HG03175 (cell line): ENCODE data around the gene NDUFB3.
"Not testable (repeated sequence)": the region's sequence is repeated elsewhere in the genome, so short reads cannot be mapped to it uniquely, and the experiment has no call there.

Experiments
- ATAC-seq: cut with Tn5 transposase; IDR thresholded peaks from one replicate; pipeline ENCODE4 v1.9.1; 2021; ENCODE audit warnings: mild to moderate bottlenecking, moderate library complexity; ENCODE audit not compliant: unreplicated experiment

Gene NDUFB3

DNA sequence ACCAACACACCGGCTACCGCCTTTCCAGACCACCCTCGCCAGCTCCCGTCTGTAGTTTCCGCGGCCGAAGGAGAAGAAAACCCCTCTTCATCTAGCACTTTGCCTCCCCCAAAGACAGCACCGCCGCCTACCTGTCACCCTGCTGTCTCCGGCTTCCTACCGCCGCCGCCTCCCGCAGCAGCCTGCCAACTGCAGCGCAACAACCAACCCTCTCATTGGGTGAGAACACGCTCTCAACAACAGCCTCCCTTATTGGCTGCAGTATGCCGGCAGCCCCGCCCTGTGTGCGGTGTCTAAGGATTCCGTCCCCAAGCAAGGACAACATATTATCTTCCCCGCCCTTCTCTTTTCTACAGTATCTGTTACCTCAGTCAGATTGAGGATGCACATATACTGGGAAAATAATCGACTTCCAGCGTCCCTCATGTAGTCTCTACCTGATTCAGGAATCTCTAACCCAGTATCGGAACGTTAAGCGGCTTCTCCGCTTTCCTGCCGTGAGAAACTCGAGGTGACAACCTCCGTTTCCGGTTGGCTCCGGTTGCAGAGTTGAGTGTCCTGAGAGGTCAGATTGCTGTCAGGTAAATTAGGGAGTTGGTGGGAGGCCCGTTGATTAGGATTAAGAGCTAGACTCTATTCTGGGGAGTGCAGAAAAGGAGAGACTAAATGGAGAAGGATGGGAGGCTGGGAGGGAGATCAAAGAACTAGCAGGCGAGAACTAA is at the start of gene NDUFB3, which contains the start of gene HYCC2:
TSS of gene NDUFB3 (plus strand) at position 523 of the 722 bp plus-strand sequence. CDS start 6,882 bp downstream, outside the sequence.
TSS of gene HYCC2 (minus strand) at position 193 of the 722 bp plus-strand sequence. CDS start 47,662 bp downstream, outside the sequence.
- peak; percentile 97 for ATAC-seq

DNA sequence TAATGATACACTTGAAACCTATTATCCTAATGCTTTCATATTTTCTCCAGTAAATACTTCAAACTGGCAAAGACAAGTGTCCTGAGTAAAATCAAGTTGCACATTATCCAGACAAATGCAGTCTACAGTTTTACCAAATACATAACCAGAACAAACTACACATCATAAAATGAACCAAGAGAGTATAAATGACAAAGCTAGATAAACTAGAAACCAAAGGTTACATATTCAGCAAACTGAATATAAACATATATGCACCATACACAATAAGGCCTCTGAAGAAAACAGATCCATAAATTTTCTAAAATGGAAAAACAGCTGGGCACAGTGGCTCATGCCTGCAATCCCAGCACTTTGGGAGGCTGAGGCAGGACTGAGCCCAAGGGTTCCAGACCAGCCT is 47.3 kb upstream of the NDUFB3 start:
- ATAC-seq, result no peak

DNA sequence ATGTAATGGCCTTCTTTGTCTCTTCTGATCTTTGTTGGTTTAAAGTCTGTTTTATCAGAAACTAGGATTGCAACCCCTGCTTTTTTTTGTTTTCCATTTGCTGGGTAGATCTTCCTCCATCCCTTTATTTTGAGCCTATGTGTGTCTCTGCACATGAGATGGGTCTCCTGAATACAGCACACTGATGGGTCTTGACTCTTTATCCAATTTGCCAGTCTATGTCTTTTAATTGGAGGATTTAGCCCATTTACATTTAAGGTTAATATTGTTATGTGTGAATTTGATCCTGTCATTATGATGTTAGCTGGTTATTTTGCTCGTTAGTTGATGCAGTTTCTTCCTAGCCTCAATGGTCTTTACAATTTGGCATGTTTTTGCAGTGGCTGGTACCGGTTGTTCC is 37.4 kb upstream of the NDUFB3 start:
- ATAC-seq, result not testable (repeated sequence)

DNA sequence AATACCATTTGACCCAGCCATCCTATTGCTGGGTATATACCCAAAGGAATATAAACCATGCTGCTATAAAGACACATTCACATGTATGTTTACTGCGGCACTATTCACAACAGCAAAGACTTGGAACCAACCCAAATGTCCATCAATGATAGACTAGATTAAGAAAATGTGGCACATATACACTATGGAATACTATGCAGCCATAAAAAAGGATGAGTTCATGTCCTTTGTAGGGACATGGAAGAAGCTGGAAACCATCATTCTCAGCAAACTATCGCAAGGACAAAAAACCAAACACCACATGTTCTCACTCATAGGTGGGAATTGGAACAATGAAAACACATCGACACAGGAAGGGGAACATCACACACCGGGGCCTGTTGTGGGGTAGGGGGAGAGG is 33.4 kb upstream of the NDUFB3 start:
- ATAC-seq, result not testable (repeated sequence)

DNA sequence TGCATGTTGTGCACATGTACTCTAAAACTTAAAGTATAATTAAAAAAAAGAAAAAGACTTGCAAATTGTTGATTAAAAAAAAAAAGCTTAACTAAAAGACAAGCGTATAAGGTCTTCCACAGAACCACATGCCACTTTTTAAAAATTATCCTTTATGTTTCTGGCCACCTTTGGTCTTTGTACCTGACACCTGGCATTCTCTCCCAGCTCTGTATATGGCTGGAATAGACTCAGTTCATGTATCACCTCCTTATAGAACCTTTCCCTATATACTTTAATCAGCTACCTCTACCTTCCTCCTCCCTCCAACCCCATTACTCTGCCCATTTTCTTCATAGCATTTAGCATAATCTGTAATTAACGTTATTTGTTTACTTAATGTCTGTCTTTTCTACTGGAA is 32.9 kb upstream of the NDUFB3 start:
- no peak for ATAC-seq

DNA sequence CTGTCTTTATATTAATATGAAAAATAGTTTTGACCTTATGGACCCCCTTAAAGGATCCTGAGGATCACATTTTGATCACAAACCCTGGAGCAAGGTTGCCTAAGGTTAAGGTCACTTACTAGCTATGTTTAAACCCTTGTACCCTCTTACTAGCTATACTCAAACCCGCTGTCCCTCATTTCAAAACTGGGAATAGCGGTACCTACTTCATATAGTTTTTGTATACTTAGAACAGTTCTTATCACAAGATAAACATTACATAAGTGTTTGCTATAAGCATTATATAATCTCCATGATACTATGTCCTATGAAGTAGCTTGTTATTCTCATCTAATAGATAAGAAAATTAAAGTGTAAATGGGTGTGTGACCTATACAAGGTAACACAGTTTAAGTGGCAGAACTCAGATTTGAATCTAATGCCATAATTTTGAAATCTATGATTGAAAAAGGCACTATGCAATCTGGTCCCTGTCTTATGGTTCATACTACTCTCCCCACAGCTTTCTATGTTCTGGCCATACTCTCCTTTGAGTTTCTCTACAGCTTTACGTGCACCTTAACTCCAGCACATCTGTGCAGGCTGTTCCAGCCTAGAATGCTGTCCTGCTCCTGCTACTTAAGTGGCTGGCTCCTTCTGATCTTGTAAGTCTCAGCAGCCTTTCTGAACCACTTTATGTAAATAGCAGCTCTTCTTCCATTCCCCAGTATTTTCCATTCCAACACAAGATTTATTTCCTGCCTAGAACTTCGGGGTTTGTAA is 30.8 kb upstream of the NDUFB3 start:
- ATAC-seq, result no peak

DNA sequence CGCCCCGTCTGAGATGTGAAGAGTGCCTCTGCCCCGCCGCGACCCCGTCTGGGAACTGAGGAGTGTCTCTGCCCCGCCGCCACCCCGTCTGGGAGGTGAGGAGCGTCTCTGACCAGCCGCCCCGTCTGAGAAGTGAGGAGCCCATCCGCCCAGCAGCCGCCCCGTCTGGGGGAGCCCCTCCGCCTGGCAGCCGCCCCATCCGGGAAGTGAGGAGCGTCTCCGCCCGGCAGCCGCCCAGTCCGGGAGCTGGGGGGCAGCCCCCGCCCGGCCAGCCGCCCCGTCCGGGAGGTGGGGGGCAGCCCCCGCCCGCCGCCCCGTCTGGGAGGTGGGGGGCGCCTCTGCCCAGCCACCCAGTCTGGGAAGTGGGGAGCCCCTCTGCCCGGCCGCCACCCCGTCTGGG is 29.4 kb upstream of the NDUFB3 start:
- not testable (repeated sequence) for ATAC-seq

DNA sequence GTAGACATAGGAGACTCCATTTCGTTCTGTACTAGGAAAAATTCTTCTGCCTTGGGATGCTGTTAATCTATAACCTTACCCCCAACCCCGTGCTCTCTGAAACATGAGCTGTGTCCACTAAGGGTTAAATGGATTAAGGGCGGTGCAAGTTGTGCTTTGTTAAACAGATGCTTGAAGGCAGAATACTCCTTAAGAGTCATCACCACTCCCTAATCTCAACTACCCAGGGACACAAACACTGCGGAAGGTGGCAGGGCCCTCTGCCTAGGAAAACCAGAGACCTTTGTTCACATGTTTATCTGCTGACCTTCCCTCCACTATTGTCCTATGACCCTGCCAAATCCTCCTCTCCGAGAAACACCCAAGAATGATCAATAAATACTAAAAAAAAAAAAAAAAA is 28.8 kb upstream of the NDUFB3 start:
- not testable (repeated sequence) for ATAC-seq

DNA sequence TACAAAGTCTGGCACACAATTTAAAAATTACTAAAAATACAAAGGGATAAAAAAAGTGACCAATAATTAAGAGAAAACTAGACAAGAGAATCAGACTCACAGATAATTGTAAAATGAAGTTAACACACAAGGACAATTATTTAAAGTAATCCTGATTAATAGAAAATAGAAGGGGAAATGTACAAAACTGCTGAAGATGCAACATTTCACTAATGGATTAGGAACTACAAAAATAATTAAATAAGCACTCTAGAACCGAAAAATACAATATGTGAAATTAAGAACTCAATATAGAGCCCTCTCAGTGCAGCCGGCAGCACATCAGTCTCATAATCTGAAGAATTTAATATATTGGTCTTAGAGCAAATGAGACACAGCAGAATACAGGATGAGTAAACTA is 24.9 kb upstream of the NDUFB3 start:
- no peak for ATAC-seq

DNA sequence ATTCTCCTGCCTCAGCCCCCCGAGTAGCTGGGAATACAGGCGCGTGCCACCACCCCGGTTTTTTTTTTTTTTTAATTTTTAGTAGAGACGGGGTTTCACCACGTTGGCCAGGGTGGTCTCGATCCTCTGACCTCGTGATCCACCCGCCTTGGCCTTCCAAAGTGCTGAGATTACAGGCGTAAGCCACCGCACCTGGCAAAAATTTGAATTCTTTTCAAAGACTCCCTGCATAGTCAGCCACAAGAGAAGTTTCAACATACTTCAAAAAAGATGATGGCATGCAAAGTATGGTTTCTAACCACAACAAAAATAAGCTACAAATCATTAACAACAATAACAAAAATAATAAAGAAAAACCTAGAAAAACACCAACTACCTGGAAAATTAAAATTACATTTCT is 22.3 kb upstream of the NDUFB3 start:
- no peak for ATAC-seq

DNA sequence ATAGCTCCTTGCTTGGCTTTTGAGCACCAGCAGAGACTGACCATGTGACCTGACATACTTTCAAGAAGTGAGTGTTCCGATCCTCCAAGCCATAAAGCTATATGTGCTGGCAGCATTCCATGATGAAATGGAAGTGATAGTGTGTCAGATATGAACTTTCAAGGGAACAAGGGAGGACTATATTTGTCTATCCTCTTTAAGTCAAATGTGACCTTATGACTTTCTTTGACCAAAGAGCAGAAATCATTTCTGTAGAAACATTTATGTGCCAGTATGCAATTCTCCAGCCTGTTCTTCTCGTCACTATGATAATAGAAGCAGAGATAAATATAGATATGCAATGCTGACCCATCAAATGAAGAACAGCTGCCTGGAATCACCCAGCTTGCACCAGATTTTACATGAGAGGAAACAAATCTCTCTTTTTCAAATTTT is 14.7 kb upstream of the NDUFB3 start:
- no peak for ATAC-seq

DNA sequence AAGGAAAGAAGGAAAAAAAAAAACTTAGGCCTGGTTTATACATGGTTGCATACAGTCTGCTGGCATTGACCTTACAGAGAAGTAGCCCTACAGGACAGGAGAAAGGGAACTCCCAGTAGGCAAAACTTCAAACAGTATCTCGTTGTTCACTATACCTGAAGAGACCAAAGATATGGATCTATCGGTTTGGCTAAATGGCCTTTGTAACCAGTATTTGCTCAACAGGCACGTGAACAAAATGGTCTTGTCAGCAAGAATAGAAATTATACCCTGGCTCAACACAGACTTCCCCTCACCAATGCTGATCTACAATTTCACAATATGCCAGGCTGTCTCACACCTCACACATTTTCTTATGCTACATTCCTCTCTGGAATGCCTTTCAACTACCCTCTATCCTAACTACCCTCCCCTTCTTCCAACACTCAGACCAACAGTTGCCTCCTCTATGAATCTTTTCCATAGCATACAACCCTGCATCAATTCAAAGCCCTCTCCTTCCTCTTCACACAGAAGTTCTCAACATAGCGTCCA is 14.0 kb upstream of the NDUFB3 start:
- ATAC-seq, result no peak

DNA sequence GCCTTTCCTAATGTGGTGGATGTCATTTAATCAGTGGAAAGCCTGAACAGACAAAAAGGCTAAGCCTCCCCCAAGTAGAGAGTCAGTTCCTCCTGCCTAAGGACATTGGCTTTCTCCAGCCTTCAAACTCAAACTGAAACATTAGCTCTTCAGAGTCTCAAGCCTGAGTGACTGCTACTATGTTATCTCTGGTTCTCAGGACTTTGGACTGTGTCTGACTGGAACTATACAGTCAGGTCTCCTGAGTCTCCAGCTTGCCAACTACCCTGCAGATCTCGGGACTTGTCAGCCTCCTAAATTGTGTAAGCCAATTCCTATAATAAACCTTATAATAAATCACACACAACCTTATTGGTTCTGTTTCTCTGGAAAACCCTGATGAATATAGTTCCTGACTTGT is 12.9 kb upstream of the NDUFB3 start:
- no peak for ATAC-seq

DNA sequence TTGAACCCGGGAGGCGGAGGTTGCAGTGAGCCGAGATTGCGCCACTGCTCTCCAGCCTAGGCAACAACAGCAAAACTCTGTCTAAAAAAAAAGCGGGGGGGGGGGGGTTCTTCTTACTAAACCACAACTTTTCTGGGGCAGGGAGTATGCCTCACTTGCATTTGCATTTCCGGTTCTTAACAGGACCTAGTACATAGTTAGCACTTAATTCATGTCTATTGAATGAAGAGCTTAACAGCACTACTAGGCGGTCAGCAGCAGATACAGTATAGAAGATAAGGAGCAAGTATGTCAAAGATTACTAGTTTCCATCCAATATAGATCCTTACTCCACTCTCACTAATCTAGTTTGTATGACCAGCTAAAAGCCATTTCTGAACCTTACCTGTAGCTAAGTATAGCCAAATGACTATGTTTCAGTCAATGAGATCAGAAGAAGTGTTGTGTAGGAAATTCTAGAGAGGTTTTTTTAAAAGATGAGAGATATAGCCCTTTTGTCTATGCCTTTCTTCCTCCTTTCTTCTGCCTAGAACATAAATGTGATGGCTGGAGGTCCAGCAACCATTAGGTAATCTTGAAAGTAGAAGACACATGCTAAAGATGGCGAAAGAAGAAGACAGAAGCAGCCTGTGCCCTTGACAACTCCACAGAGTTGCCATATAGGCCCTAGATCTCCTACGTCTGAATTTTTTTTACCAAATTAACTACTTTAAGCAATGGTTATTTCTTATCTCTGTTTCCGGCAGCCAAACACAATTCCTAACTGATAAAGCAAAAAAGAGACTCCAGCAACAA is 11.6 kb upstream of the NDUFB3 start:
- peak; percentile 68 for ATAC-seq

DNA sequence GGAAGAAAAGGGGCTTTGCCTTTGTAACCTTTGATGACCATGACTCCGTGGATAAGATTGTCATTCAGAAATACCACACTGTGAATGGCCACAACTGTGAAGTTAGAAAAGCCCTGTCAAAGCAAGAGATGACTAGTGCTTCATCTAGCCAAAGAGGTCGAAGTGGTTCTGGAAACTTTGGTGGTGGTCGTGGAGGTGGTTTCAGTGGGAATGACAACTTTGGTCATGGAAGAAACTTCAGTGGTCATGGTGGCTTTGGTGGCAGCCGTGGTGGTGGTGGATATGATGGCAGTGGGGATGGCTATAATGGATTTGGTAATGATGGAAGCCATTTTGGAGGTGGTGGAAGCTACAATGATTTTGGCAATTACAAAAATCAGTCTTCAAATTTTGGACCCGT is 8.3 kb upstream of the NDUFB3 start:
- not testable (repeated sequence) for ATAC-seq

DNA sequence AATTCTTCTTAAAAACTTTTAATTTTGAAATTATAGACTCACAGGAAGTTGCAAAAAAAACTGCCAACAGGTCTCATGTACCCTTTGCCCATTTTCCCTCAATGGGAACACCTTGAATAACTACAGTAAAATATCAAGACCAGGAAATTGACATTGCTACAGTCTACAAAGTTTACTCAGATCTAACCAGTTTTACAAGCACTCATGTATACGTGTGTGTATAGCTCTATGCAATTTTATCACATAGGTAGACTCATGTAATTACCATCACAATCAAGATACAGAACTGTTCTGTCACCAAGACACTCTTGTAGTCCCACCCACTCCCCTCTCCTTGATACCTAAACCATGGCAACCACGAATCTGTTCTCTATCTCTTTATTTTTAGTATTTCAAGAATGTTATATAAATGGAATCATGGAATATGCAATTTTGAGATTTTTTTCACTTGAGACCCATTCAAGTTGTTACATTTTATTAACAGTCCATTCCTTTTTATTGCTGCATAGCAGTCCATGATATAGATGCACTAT is 6.9 kb upstream of the NDUFB3 start:
- no peak for ATAC-seq

DNA sequence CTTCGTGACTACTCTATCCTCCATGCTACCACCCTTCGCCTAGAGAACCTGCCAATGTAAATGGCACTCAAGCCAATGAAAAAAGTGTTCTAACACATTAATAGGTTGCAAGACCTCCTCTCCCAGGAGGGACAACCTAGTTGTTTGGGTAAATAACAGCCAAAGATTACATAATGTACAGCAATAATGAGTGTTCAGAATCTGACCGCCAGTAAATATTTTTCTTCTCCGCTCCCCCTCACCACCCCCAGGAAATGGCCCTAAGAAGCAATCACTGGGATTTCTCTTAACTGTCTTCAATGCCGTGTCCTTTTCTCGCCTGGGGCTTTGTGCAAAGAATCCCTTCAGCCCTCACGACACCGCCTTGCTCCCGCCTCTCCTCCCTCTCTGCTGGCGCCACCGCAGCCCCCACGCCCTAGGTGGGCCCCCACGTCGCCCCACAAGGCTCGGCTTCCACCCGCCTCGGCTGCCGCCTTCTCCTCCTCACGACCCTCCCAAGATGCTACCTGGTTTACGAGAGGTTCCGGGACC is 788 bp upstream of the NDUFB3 start:
- ATAC-seq, result peak; percentile 21

DNA sequence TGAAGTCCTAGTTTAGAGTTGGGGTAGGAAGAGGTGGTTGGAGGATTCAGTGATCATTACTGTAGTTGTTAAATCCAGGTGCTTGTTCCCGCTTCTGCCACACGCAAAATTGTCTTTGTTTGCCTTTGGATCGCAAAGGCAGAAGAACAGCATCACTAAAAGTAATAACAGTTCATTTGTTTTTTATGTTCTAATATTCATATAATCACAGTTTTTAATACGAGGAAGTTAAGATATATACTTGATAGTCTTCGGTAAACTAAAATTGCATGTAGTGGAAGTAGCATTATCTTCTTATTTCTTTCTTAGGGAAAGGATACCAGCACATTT is 365 bp downstream of the NDUFB3 start:
- ATAC-seq, result peak; percentile 6

DNA sequence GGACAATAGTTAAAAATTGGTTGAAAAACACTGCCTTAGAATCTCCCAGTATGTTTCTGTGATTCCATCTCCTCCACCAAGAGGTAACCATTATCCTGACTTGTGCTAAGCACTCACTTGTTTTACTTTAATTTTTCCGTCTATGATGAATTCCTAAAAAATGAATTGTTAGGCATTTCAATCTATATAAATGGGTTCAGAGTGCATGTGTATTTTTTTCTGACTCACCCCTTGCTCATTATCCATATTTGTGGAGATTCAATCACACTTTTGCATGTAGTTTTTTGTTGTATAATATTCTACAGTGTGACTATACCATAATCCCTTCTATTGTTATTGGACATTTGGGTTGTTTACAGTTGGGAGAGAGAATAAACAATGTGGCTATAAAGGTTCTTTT is 1.3 kb downstream of the NDUFB3 start:
- no peak for ATAC-seq

DNA sequence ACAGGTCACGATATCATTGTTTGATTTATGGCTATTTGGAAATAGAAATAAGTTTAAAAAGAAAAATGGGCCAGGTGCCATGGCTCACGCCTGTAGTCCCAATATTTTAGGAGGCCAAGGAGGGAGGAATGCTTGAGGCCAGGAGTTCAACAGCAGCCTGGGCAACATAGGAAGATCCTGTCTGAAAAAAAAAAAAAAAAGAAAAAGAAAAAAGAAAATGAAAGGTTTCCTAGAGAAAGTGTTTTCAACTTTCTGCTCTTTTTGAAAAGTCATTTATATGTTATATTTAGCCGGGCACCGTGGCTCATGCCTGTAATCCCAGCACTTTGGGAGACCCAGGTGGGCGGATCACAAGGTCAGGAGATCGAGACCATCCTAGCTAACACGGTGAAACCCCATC is 3.2 kb downstream of the NDUFB3 start:
- ATAC-seq, result no peak

DNA sequence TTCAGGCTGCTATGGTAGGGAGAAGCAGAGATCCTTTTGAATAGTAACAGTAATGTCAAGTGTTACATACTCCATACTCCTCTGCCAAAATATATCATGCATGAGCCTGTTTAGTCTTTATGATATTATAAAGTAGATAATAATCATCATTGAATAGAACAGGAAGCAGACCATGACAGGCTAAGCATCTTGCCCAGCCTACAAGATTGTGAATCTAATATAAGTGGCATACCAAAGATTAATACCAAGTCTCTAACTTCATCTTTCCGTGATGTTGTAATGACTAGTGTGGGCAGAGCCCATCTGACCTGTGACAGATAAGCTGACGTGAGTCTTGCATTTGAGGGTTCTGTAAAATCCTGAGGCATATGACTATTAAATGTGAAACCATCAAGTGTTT is 13.1 kb downstream of the NDUFB3 start:
- ATAC-seq, result no peak
